ENCODE measurements around the gene STARD4. TPM values are rescaled to one million over a fixed set of nuclear protein-coding genes. Genes with fewer than 3 reads are reported as not detected.
A peak's percentile ranks its signal among the peaks of the same experiment; 100 is the strongest.

The STARD4 gene
- 5.6 TPM for total RNA-seq
- long read RNA-seq, full-length matches to known transcripts = 8 of 12 reads
- long read RNA-seq, partial matches to known transcripts = 1 of 12 reads
- long read RNA-seq, other reads (novel, unspliced or antisense) = 3 of 12 reads

- Histone ChIP-seq H3K4me1 (peaks cover 22% of the 10 kb centered on the region), H3K4me3 (peak within 1 kb of the TSS; percentile 77), H3K36me3 (no peaks in the 10 kb centered on the region), H3K27me3 (ENCODE audit: low read depth) (no peaks in the 10 kb centered on the region), H3K9me3 (replicated peaks) (no peaks in the 10 kb centered on the region), H3K27ac (replicated peaks) (peak within 1 kb of the TSS; percentile 82)
- DNase-seq = peak; percentile 94
- no peak for TF ChIP-seq CTCF (IDR thresholded peaks at IDR 0.05; ENCODE audit: borderline replicate concordance)
- intact Hi-C loops (cut with micrococcal nuclease) = no loop called here
These were observed at the start of gene STARD4 for GRCh38 chr5:111512375-111513130. TSS of gene STARD4 (minus strand) at chr5:111512535. CDS start at chr5:111507433, 5,102 bp downstream.

GRCh38 chr5:111559680-111560079 is 47.3 kb upstream of the STARD4 start:
- intact Hi-C loops (cut with micrococcal nuclease) = no loop called here
- no peak overlapping the region for H3K4me3 ChIP-seq
- no peak overlapping the region for H3K27ac ChIP-seq (replicated peaks)
- peaks cover 17% of the 10 kb centered on the region for H3K9me3 ChIP-seq (replicated peaks)
- H3K4me1 ChIP-seq = peaks cover 20% of the 10 kb centered on the region
- no peak for TF ChIP-seq CTCF (IDR thresholded peaks at IDR 0.05; ENCODE audit: borderline replicate concordance)
- no peaks in the 10 kb centered on the region for H3K27me3 ChIP-seq (ENCODE audit: low read depth)
- no peak for DNase-seq
- no peaks in the 10 kb centered on the region for H3K36me3 ChIP-seq

- peaks cover 9% of the 10 kb centered on the region for H3K4me1 ChIP-seq
- H3K27me3 ChIP-seq (ENCODE audit: low read depth) = no peaks in the 10 kb centered on the region
- H3K36me3 ChIP-seq = no peaks in the 10 kb centered on the region
- intact Hi-C loops (cut with micrococcal nuclease) = no loop called here
- H3K27ac ChIP-seq (replicated peaks) = no peak overlapping the region
- no peak overlapping the region for H3K4me3 ChIP-seq
- no peak for DNase-seq
- no peak for TF ChIP-seq CTCF (IDR thresholded peaks at IDR 0.05; ENCODE audit: borderline replicate concordance)
- H3K9me3 ChIP-seq (replicated peaks) = peaks cover 17% of the 10 kb centered on the region
These were observed 45.4 kb upstream of the STARD4 start for GRCh38 chr5:111557686-111558085.

- Histone ChIP-seq H3K36me3 (no peaks in the 10 kb centered on the region), H3K27ac (replicated peaks) (no peak overlapping the region), H3K27me3 (ENCODE audit: low read depth) (no peaks in the 10 kb centered on the region), H3K4me1 (peaks cover 9% of the 10 kb centered on the region), H3K9me3 (replicated peaks) (peaks cover 17% of the 10 kb centered on the region), H3K4me3 (no peak overlapping the region)
- no peak for TF ChIP-seq CTCF (IDR thresholded peaks at IDR 0.05; ENCODE audit: borderline replicate concordance)
- DNase-seq = no peak
- intact Hi-C loops (cut with micrococcal nuclease) = no loop called here
These were observed 44.8 kb upstream of the STARD4 start for GRCh38 chr5:111557111-111557510.

GRCh38 chr5:111556501-111556900 is 44.2 kb upstream of the STARD4 start:
- Histone ChIP-seq H3K27me3 (ENCODE audit: low read depth) (no peaks in the 10 kb centered on the region), H3K27ac (replicated peaks) (no peak overlapping the region), H3K36me3 (no peaks in the 10 kb centered on the region), H3K4me3 (no peak overlapping the region), H3K9me3 (replicated peaks) (peaks cover 17% of the 10 kb centered on the region), H3K4me1 (peaks cover 12% of the 10 kb centered on the region)
- TF ChIP-seq CTCF (IDR thresholded peaks at IDR 0.05; ENCODE audit: borderline replicate concordance) = no peak
- no peak for DNase-seq
- intact Hi-C loops (cut with micrococcal nuclease) = no loop called here
